ENCODE measurements around the gene SLC6A5.
"Not testable (repeated sequence)": the region's sequence is repeated elsewhere in the genome, so short reads cannot be mapped to it uniquely, and the experiment has no call there.

The SLC6A5 gene

DNA sequence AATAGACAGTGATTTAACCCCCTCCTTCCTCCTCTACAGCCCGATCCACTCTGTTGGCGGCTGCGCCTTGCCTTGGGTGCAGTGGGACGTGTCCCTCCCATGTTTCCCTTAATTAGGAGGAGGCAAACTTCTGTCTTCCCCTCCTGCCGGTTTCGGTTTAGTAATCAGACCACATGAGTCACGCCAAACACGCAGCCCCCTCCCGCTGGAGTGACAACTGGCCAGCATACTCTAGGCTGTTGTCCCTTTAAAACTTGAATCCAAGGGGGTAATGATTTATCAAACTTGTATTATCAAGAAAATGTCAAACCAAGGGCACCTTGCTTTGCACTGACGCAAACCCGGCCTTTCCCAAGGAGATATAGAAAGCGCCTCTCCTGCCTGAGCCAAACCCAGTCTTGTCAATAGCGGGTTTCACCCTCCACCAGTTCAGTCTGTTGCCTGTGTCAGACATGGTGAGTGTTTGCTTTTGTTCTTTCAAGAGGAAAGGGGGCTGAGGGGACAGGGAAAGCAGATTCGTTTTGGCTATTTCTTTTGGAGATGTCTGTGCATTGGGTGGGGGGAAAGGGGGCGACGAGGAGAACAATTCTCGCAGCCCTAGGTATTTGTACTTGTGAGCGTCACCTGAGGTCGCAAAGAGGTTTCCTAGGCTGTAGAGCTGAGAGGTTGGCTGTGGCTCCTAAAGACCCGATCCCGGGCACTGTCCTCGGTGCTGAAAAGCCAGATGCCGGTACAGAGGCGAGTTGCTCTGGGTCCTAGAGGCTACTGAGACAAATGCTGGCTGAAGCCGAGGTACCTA is at the start of gene SLC6A5:
SLC6A5 (plus strand) TSS at position 388 of the 799 bp plus-strand sequence; CDS start at position 453, 65 bp downstream.
- DNase-seq: peak; percentile 30

DNA sequence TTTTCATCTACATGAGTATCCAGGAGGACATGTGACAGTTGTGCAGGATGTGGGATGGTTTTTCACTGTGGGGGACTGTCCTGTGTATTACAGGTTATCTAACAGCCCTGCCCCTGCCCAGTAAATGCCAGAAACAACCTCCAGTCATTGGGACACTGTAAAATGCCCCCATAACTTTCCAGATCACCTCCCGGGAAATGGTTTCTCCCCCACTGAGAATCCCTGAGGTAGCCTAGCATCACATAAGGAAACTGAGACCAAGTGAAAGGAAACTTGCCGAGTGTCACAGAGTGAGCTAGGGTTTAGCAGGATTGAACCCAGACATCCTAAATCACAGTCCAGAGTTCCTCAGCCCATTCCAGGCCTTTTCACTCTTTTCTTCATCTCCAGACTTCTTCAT is 48.3 kb upstream of the SLC6A5 start:
- no peak for DNase-seq

DNA sequence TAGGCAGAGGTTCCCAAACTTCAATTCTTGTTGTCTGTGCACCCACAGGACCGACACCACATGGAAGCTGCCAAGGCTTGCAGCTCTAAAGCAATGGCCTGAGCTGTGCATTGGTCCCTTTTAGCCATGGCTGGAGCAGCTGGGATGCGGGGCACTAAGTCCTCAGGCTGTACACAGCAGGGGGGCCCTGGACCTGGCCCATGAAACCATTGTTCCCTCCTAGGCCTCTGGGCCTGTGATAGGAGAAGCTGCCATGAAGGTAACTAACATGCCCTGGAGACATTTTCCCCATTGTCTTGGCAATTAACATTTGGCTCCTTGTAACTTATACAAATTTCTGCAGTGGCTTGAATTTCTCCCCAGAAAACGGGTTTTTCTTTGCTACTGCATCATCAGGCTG is 43.6 kb upstream of the SLC6A5 start:
- no peak for DNase-seq

DNA sequence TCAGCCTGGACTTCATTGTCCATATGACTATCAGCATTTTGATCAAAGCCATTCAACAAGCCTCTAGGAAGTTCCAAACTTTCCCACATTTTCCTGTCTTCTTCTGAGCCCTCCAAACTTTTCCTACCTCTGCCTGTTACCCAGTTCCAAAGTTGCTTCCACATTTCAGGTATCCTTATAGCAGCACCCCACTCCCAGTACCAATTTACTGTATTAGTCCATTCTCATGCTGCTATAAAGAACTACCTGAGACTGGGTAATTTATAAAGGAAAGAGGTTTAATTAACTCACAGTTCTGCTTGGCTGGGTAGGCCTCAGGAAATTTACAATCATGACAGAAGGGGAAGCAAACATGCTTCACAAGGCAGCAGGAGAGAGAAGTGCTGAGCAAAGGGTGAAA is 43.0 kb upstream of the SLC6A5 start:
- not testable (repeated sequence) for DNase-seq

DNA sequence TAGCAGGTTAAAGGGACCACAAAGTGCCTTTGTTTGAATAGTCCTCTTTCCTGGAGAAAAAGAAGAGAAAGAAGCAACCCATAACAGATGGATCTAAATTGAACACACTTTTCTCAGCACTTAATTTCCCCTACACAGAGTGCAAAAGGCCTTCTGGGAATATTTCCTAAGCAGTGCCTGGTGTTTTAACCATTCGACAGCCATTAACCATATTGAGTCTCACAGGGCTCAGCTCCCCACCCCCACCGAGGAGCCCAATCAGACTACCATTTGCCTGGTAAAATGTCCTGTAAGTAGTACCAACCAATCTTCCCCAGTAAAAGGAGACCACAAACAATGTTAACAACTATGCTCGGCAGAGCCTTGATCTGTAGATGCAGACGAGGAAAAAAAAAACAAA is 40.7 kb upstream of the SLC6A5 start:
- DNase-seq: no peak

DNA sequence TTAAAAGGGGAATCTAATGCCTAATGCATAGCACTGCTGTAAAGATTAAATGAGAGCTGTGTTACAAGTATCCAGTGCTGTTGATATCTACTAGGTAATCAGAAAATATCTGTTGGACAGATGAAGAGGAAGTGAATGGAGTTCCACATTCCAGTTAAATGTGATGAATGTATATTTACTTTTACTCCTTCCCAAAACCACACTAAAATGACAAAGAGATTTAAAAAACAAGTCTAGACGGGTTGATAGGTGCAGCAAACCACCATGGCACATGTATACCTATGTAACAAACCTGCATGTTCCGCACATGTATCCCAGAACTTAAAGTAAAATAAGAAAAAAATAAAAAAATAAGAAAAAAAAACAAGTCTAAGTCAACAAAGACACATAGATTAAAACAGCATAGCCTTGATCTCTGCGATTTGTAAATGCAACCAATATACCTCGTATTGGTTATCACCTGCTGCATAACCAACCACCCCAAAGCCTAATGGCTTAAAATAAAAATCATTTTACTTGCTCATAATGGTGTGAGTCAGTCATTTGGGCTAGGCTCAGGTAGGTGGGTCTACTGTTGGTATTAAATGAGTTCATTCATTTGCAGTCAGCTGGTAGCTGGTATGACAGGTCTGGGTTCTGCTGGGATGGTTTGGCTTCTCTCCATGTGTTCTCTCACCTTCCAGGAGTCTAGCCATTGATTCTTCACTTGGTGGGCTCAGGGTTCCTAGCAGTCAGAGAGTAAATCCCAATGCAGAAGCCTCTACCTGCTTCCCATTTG is 39.7 kb upstream of the SLC6A5 start:
- no peak for DNase-seq

DNA sequence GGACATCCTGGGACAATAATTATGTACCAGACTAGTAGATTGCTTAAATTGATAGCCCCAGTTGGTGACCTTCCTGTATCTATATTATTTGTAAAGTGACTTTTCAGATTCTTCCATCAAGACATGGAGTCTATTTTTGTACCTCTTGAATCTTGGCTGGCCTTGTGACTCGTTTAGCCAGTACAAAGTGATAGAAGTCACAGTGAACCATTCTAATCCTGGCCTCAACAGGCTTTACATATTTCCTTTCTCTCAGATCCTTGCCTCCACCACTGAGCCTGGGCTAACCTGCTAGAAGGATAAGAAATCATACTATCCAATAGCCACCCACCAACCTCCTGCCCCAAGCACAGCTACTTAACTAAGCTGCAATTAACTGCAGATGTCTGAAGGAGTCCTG is 37.5 kb upstream of the SLC6A5 start:
- DNase-seq: no peak

DNA sequence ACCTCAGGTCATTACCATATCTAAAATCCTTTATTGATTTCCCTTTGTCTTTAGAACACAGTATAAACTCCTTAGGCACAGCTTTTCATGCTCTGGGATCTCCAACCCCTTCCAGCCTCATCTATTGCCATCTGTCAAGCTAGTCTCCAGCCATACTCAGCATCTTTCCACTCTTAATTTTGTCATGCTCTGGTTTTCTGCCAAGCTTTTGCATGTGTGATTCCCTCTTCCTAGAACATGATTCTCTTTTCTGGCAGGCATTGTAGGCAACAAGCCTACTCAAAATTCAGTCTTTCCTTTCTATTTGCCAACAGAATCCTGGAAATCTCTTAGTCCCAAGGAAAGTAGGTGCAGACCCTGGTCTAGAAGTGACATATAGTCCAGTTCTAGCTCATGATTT is 35.5 kb upstream of the SLC6A5 start:
- no peak for DNase-seq

DNA sequence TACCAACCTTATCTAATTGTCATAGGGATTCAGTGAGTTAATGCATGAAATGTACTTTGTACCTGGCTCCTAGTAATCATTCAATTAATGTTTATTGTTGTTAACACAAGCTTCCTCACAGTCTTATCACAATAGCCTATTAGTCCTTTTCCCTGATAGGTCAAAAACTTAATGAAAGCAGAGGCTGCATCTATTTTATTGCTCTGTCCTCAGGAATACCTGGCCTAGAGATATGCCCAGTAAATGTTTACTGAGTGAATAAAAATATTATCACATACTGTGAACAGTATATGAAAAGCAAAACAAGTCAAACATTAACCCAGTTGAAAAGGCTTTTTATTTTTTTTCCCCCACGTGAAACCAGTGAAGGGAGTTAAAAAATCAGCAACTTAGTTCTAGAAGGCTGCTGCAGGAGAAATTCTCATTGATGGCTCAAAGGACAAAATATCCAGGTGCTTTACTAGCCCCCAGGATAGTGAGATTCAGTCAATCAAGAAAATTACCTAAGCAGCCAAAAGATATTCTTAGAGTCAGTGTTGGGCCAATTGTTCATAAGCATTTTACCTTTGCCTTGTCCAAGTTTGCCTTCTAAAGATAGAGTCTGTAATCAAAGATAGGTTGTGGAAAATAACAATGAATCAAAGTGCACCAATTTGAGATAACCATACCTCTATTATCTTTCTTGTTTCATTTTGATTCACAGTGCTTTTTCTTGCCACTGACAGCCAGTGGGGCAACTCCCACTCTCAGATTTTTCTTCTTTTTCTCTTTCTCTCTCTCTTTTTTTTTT is 34.4 kb upstream of the SLC6A5 start:
- no peak for DNase-seq

DNA sequence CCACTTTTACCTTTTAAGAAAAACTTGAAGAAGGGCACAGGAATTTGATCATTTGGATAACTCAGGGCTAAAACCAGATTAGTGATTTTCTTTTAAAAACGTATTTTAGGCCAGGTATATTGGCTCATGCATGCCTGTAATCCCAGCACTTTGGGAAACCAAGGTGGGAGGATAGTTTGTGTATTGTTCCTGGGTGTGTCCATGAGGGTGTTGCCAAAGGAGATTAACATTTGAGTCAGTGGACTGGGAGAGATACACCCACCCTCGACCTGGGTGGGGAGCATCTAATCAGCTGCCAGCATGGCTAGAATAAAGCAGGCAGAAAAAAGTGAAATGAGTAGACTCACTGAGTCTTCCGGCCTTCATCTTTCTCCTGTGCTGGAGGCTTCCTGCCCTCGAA is 33.3 kb upstream of the SLC6A5 start:
- DNase-seq: not testable (repeated sequence)

DNA sequence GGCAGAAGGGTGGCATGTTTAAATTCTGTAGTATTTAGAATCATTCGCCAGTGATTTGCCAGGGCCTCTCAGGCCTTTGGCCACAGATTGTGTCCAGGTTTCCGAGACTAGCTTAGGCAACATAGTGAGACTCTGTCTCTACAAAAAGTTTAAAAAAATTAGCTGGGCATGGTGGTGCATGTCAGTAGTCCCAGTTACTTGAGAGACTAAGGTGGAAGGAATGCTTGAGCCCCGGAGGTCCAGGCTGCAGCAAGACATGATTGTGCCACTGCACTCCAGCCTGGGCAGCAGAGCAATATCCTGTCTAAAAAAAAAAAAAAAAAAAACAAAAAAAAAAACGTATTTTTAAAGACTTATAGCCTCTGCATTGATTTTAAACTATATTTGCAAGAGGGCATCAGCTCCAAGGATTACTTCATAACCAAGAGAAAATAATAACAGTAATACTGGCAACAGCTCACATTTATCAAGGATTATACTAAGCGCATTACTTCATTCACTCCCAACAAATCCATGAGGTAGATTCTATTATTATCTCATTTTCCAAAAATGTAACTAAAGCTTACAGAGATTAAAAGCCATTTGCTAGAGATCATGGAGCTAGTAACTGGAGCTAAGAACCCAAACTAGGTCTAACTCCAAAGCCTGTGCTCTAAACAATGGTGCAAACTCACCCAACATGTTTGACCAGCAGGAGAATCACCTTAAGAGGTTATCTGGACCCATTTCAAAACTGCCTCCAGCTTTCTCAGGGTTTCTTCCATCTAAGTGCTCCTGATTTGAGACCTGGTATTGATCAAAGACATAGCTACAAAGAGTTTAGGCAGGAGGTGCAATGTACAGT is 32.6 kb upstream of the SLC6A5 start:
- DNase-seq: no peak

DNA sequence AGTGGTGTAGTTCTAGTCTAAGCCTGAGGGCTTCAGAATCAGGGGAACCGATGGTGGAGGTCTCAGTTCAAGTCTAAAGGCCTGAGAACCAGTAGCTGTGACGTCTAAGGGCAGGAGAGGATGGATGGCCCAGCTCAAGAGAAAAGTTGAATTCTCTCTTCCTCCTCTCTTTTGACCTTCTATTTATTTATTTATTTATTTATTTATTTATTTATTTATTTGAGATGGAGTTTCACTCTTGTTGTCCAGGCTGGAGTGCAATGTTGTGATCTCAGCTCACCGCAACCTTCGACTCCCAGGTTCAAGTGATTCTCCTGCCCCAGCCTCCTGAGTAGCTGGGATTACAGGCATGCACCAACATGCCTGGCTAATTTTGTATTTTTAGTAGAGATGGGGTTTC is 19.7 kb upstream of the SLC6A5 start:
- not testable (repeated sequence) for DNase-seq

DNA sequence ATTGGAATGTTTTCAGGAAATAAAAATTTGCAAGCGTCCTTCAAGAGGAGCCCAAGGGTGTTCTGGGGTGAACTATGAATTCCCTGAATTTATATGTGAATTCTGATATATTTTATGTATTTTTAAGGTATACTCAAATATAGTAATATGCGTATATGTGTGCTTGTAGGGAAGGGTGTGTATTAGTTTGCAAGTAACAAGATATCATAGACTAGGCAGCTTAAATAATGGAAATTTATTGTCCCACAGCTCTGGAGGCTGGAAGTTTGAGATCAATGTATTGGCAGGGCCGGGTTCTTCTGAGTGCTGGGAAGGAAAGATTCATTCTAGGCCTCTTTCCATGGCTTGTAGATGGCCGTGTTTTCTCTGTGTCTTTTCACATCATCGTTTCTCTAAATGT is 16.2 kb upstream of the SLC6A5 start:
- DNase-seq: no peak

DNA sequence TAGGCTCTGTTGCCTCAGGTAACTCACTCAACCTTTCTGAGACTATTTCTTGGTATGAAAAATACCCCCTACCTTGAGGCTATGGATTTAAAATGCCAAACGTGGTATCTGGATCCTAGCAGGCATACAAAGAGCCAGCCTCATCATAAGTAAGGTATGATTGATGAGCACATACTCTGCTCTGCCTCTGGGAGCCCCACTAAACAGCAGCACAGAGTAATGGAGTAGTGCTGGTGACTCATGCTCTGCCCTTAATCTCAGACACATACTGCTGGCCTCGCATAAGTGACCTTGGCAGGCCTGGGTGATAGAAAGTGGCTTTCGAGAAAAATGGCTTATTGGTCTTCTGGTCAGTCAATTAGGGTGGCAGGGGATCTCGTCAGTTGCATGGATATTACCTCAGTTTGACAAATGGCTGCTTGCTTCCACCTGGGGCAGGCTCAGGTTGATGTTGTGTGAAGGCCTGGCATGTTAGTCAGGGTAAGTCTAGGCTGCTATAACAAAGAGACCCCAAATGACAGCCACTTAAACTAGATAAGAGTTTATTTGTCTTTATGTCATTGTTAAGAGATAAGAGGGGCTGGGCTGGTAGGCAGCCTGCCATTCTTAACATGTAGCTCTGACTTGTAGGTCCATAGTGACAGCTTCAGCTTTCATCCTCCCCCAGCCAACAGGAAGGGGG is 15.2 kb upstream of the SLC6A5 start:
- DNase-seq: no peak

DNA sequence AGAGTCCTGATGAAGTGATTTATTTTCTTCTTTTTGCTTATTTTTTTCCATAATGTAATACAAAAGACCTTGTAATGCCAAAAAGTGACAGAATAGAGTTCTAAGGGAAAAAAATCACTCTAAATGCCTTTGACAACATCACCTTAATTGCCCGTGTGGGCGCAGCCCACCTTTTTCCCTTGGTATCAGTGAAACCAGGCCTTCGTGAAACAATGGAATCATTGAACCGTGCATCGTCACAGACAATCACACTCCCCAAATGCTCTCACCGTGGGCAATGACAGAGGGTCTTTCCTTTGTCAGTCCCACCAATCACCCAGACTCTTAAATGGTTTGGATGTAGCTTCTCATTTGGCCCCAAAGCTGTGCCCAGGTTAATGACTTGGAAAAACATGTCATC is 9.6 kb upstream of the SLC6A5 start:
- DNase-seq: no peak

DNA sequence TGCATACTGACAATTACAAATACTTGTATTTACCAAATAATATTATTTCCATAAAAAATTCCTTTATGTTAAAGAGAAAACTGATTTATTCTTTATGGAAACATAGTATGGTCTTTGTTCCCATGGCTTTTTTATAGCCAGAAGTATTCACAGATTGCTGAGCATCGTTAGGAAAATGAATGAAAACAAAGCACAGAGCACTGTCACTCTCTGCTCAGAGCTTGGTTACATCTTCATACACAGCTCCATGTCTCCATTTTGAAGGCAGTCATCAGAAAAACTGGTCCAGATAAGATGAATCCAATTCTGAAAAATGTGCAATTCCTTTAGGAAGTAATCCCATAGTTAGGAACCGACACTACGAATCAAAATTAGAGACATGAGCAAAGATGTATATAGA is 9.0 kb upstream of the SLC6A5 start:
- DNase-seq: no peak

DNA sequence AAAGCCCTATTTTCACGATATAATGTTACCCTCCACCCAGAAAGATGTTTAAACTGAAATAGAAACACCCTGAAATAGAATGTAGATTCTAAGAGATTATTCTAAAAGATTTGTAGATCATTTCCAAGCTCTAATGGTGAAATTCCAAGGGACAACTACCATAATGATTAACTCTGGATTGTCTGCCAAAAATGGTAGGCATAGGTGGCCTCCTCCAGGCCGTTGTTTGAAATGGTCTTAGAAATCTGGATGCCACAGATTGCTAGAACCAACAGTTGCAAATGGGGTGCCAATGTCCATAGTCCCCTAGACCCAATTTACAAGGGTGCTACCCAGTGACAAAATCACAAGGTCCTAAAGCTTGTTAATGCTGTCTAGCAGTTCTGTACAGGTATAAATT is 6.7 kb upstream of the SLC6A5 start:
- DNase-seq: no peak

DNA sequence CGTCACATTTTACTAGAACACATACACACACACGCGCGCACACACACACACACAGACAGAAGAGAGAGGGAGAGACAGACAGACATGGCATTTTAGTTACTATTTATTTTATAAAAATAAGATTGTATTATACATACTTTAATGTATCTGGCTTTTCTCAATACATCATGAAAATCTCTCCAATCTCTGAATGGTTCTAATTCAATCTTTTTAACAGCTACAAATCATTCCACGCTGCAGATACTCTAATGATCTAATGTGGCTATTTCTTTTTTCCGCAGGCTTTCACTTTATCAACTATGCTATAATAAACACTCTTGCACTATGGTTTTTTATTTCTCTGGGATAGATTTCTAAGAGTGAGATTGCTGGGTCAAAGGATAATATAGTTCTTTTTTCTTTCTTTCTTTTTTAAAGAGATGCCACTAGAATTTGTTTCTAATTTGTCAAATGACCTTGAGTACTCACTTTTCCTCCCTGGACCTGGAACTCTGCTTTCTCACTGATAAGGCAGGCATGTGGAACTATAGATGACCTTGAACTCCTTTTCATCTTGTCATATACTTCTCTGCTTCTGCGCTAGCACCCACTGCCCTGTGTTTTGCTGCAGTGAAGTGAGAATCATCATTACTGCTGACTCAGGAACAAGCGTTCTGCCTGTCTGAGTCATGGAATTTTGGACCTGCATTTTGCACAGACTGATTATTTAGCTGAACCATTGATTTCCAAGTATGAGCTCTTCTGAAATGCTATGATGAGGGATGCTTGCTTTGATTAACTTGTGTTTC is 4.9 kb upstream of the SLC6A5 start:
- DNase-seq: no peak

DNA sequence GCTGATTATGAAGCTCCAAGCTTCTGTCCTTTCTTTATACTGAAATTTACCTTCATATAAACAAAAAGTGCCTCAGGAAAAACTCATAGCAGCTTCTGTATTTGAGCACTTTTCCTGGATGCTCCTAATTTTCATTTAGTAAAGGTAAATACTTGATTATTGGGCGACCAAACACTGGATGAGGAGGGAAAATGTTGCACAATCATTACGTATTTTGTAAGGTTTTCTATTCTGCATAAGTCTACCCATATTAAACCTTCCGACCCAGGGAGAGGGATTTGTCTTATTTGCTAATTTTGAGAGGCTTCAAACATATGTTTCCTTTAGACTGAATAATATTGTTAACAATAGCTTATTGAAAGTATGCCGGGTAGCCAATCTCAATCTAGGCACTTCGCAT is 4.3 kb upstream of the SLC6A5 start:
- no peak for DNase-seq

DNA sequence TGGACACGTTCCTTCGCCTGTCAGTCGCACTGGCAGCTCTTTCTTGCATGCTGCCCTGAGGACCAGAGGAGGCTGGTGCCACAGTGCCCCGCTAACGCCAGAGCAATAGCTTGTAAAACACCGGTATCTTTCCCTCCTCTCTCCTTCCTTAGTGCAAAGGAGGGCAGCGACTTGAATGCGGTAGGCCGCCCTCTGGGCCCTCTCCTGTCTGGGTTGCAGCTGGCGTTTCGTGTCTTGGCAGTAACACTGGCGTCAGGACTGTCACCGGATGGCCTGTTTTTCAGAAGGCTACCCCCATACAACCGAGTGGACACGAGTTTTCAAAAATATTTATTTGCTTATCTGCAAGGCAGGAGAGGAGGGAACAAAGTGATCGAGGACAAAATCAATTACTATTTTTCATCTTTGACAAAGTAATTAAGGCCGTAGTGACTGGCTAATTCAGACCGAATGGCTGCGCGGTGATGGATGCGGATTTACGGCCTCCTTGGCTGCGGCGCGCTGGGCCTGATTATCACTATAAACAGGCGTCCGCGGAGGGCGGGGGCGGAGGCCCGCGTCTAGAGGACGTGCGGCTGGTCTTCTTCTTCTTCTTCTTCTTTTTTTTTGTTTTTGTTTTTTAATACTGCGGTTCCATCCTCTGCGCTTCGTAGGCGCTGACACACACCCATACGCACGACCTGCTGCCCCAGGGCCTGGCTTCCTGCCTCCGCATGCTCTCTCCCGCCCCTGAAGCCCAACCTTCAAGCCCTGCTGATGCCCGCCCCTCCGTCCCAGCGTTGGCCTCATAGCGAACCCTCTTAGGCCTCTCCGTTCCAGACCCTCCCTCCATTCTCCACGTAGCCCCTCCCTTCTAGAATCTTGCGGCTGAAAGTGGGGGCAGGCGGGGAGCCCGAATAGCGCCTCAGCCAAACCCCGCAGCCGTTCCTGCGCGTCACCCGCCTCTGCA is 2.9 kb upstream of the SLC6A5 start:
- DNase-seq: no peak

Data from stimulated activated CD4-positive, alpha-beta T cell treated with anti-CD3 and anti-CD28 coated beads, Interleukin-1b, Interleukin-23, amount 100 ng/mL, for 48 hours (primary cell).